GM04503 (cell line): Measurements from ENCODE around the gene NEUROD2.

Source experiments
- DNase-seq: peaks from one replicate; pipeline ENCODE4 v3.0.0-alpha.2; 2012; ENCODE audit warnings: low read depth

The NEUROD2 gene

GRCh38 chr17:39579318-39580081 is 28.2 kb downstream of the NEUROD2 start:
- DNase-seq = no peak

GRCh38 chr17:39578272-39578671 is 29.4 kb downstream of the NEUROD2 start:
- no peak for DNase-seq

GRCh38 chr17:39576187-39576586 is 31.5 kb downstream of the NEUROD2 start:
- DNase-seq = no peak

DNA sequence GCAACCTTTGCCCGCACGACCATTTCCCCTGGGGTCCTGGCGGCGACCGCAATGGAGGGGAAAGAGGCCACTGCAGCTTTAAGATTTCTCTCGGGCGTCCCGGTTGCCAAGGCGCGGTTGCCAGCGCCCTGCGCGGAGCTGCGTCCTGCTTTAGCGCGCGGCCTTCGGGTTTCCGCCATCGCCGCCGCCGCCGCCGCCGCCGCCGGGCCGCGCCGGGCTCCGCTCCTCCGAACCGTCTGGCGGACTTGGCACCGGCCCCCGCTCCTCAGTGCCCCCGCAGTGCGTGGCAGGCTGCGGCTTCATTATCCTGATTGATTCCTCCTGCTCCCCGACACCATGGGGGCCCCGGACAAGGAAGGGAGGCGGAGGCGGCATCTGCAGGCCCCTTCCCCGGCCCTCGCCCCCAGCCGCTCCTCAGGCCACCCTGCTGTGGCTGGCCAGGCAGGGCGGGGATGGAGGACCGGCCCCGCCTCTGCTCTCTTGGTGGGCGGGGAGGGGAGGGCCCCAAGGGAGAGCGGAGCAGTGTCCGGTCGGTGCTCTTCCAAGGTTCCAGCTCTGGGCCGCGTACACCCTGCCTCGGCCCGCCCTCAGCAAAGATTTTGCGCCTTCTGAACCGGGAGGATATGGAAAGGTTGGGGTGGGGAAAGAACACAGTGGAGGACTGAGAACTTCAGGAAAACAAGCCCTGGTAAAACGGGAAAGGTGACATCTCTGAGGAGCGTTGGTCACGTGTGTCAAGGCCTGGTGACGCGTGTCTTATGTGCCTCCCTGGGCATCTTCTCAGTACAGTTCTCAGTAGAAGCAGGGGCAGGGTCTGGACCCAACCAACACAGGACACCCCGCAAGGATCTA is 34.0 kb downstream of the NEUROD2 start:
- DNase-seq = peak; percentile 21

- no peak for DNase-seq
Observed at GRCh38 chr17:39572121-39572520, 35.6 kb downstream of the NEUROD2 start.

- DNase-seq = no peak
Observed at GRCh38 chr17:39569126-39569525, 38.6 kb downstream of the NEUROD2 start.

DNA sequence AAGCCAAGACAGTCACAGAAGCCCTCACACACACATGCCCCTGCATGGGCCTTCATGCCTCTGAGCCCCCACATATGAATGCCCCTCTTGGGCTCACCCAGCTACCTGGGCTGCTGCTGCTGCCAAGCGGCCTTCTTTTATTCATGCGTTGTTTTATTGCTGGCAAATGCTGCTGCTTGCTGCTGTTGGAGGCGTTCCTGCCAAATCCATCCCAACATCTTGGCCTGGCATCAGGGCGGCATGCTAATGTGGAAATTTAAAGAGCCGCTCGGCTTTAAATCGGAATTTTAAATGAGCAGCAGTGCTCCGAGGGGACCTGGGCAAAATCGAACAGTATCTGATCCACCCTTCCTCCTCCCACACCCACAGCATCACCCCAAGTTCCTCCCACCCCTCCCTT is 39.0 kb downstream of the NEUROD2 start:
- DNase-seq = no peak

- DNase-seq = no peak
Observed at GRCh38 chr17:39566094-39566850, 41.4 kb downstream of the NEUROD2 start.

DNA sequence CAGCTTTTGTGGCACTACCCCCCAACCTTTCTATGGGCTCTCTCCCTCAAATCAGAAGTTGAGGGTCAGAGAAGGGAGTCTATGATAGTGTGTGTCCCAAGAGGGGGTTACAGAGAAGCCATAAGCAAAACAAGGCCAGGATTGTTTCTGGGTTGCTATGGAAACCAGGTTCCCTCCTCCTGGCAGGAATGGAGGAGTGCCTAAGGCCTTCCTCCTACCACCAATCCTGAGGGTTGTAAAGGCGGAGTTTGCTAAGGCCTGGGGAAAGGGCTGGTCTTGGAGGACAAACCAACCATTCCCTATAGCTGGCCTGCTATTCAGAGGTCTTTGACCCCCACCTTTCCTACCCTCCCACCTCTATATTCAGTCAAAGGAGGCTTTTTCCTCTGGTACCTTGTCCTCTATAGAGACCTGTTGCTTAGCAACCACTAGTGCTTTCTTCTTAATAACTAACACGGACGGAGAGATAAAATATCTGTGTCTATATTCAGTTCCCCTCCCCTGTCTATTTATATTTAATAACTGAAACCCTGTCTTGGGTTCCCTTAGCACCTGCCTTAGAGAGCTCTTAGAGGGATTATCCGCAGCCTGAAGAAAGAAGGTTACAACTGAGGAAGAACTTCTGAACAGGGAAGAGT is 43.4 kb downstream of the NEUROD2 start:
- no peak for DNase-seq

- no peak for DNase-seq
Observed at GRCh38 chr17:39563476-39563875, 44.2 kb downstream of the NEUROD2 start.

GRCh38 chr17:39562976-39563375 is 44.7 kb downstream of the NEUROD2 start:
- no peak for DNase-seq

- no peak for DNase-seq
Observed at GRCh38 chr17:39562395-39562794, 45.3 kb downstream of the NEUROD2 start.

- DNase-seq = no peak
Observed at GRCh38 chr17:39556423-39556822, 51.3 kb downstream of the NEUROD2 start.

- DNase-seq = no peak
Observed at GRCh38 chr17:39555368-39555767, 52.4 kb downstream of the NEUROD2 start.
